ENCODE results near the gene TMEM121.

DNA sequence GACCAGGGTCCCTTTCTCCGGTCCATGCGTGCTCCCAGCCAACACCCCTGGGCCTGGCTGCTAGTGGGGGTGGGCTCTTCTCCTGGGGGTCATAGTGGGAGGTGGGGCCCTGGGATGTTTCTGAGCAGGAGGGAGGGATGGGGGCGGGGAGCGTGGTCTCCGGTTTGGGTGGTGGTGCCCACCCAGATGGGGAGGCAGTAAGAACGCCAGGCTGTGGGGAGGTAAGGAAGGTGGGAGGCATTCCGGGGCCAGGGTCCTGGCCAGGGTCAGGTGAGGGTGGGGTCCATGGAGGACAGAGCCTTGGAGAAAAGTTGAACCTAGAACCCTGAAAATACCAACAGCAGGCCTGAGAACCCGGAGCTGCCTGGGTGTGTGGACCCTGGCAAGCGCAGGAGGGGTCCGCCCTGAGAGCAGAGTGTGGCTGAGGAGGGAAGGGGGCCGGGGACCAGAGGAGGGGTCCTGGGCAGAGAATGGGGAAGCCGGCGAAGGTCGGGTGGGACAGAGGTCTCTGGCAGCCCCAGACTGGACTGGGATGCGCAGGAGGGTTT lies 46.1 kb upstream of the TMEM121 start:
- TF ChIP-seq CTCF (IDR thresholded peaks at IDR 0.05) (no peak), TCF12 (IDR thresholded peaks at IDR 0.05) (no peak), FOXM1 (IDR thresholded peaks at IDR 0.05; ENCODE audit: low read depth) (no peak), TAF1 (IDR thresholded peaks at IDR 0.05; ENCODE audit: borderline replicate concordance, low read depth, low read length) (no peak), POLR2AphosphoS5 (IDR thresholded peaks at IDR 0.05; ENCODE audit: low read depth, low read length) (no peak), EP300 (IDR thresholded peaks at IDR 0.05; ENCODE audit: borderline replicate concordance in 1 of 2, low read depth in 1 of 2, low read length in 1 of 2) (no peak)

Measured in SK-N-SH (cell line).